ENCODE results near the gene ADAMTS17.

DNA sequence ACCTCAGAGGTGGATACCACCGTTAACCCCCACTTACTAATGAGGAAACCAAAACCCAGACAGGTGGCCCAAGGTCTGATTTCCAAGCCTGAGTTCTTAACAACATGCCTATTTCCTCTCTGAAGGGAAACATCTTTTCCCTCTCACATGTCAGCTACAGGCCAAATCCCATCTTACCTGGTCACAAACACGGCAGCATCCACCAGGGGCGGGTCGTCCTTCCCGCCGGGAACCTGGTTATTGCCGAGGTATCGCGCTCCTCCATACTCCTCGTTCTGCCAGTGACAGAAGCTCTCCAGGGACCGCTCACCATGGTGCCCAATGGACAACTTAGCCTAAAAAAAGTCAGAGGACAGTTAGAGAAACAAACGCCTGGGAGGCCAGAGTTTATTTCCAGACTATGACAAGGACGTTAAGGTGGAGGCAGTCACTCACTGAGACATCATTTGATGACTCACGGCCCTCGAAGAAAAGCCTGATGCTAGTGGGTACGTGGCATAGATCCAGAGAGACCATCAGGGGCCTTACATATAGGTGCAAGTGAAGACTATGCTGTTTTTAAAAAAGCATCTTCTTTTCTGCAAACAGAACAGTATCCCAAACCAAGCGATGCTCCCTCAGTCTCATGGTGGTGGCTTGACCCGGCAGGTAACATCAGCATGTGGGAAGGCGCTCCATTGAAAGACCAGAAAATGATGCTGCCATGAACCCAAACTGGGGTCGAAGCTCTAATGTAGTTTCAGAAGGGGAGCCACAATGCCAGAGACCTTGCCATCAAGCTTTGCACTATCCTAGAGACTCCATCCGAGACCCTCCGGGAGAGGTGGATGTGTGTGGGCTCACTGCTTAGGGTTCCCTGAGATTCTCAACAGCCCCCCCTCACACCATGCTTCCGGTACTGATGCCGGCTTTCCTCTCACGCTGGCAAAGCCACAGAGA is 80.2 kb downstream of the ADAMTS17 start:
- TF ChIP-seq, protein P1, sequence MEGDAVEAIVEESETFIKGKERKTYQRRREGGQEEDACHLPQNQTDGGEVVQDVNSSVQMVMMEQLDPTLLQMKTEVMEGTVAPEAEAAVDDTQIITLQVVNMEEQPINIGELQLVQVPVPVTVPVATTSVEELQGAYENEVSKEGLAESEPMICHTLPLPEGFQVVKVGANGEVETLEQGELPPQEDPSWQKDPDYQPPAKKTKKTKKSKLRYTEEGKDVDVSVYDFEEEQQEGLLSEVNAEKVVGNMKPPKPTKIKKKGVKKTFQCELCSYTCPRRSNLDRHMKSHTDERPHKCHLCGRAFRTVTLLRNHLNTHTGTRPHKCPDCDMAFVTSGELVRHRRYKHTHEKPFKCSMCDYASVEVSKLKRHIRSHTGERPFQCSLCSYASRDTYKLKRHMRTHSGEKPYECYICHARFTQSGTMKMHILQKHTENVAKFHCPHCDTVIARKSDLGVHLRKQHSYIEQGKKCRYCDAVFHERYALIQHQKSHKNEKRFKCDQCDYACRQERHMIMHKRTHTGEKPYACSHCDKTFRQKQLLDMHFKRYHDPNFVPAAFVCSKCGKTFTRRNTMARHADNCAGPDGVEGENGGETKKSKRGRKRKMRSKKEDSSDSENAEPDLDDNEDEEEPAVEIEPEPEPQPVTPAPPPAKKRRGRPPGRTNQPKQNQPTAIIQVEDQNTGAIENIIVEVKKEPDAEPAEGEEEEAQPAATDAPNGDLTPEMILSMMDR (IDR thresholded peaks at IDR 0.05), result no peak
- no peak for TF ChIP-seq SIN3A (IDR thresholded peaks at IDR 0.05; ENCODE audit: borderline replicate concordance, insufficient read depth, low read depth, low read length)
